K562 (cell line): ENCODE results near the gene ENTPD6.

Experiments used
- BHLHE40 ChIP-seq: IDR thresholded peaks from 2 replicates; pipeline ENCODE4 v1.6.1; 2011; ENCODE audit warnings: low read length, improper control_type of control experiment
- DNMT1 ChIP-seq: fragments of 450-650 bp; IDR thresholded peaks from 2 replicates; pipeline ENCODE4 v1.6.1; 2016; ENCODE audit warnings: antibody characterized with exemption, mild to moderate bottlenecking
- EZH2 ChIP-seq: IDR thresholded peaks from 2 replicates; pipeline ENCODE4 v1.6.1; 2012; ENCODE audit warnings: low read depth, mild to moderate bottlenecking, inconsistent platforms, low read length, borderline replicate concordance
- SLC30A9 ChIP-seq: fragments of 250-450 bp; sonication (Bioruptor Pico); IDR thresholded peaks from 2 replicates; pipeline ENCODE4 v1.8.0; 2022; ENCODE audit warnings: mild to moderate bottlenecking, moderate library complexity
- TEAD4 ChIP-seq, 2 experiments: sonication (generic) in 1 of 2; formaldehyde crosslinking in 1 of 2; IDR thresholded peaks; 2 replicates each; pipeline versions ENCODE4 v1.6.1 to v1.8.0; 2012 to 2022; ENCODE audit warnings: borderline replicate concordance in 1 of 2, inconsistent platforms in 1 of 2, low read length in 1 of 2, mild to moderate bottlenecking in 1 of 2, missing genetic modification reagents in 1 of 2
- ZBTB43 ChIP-seq: sonication (generic); formaldehyde crosslinking; IDR thresholded peaks from 2 replicates; pipeline ENCODE4 v1.8.0; 2023; ENCODE audit warnings: mild to moderate bottlenecking, missing genetic modification reagents
- ZNF518B ChIP-seq: fragments of 250-450 bp; sonication (Bioruptor Pico); IDR thresholded peaks from 2 replicates; pipeline ENCODE4 v1.5.0; 2021; ENCODE audit warnings: mild to moderate bottlenecking, moderate library complexity

- TF ChIP-seq ZNF518B (CRISPR knock-in tag) (no peak), EZH2 (no peak), DNMT1 (no peak), ZBTB43 (no peak), TEAD4 (IDR thresholded peaks at IDR 0.05; ENCODE audit: low read length) (peak; percentile 60; the same call in 1 of the 2 replicates), TEAD4 (CRISPR knock-in tag; IDR thresholded peaks at IDR 0.05; ENCODE audit: borderline replicate concordance) (no peak), BHLHE40 (no peak), SLC30A9 (CRISPR knock-in tag) (no peak)
These were observed 27.7 kb downstream of the ENTPD6 start for GRCh38 chr20:25223179-25223661.
